ENCODE measurements around the gene PROS1.

- TF ChIP-seq CTCF (IDR thresholded peaks at IDR 0.05 in 8 of 11, conservative IDR thresholded peaks at IDR 0.05 in 3 of 11) (no peak), POLR2AphosphoS5 (IDR thresholded peaks at IDR 0.05) (no peak)
Measured at GRCh38 chr3:94001827-94002495, 28.3 kb upstream of the PROS1 start.
